Activated CD4-positive, alpha-beta T cell treated with anti-CD3 and anti-CD28 coated beads, Interleukin-10, Interleukin-2, amounts not matched to agents 100 ng/mL and 50 ng/mL, durations not matched to agents 16 hours and 8 hours (primary cell): Measurements from ENCODE around the gene ZSWIM6.
"Not testable (repeated sequence)": the region's sequence is repeated elsewhere in the genome, so short reads cannot be mapped to it uniquely, and the experiment has no call there.

Experiments
- DNase-seq: peaks from one replicate; pipeline ENCODE4 v3.0.0-alpha.2; 2020

Gene ZSWIM6

DNA sequence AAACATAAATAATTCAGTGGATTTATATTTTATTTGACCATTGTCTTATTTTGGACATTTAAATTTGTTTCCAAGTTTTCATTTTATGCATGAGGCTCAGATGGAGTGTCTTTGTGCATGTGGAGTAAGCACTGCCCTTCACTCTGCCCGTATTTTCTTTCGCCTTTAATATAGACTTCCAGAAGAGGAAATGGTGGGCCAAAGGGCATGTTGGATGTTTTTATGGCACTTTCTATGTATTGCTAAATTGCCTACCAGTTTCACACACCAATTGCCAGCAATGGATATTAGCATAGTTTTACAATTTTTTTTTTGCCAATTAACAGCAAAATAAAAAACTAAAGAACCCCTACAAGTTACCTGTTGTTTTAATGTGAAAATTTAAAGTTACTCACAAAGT lies 38.4 kb downstream of the ZSWIM6 start:
- DNase-seq = no peak

DNA sequence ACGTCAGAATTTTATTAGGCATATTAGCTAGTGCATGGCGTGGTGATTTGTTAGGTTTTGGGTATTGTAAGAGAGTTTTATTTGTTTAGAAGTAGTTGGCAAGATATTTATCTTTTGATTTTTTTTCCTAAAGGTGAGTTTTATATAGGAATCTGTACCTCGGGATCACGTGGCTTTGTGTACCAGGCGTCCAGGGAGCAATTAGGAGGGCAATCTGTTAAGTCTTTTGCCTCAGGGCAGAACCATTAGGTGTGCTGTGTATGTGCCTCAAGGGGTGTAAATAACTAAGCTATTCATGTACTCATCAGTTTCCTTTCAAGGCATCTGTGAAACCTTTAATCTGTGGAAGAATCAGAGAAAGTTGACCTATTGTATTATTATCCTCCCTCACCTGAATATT lies 39.4 kb downstream of the ZSWIM6 start:
- no peak for DNase-seq

DNA sequence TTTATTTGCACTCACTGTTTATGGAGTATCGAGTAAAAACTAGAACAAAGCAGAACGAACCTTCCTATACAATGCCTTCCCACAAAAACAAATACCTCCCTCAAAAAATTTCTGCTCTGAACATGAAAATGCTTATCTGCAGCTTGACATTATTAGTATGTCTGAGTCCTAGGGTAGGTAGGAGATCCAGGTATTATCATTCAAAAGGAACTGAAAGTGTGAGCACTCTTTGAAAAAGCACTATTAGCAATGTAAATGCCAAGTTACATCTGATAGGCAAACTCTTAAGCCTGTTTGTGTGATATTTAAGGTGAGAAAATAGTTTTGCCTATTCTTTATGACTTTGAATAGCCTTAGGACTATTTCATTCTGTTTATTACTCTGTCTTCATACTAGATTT lies 47.6 kb downstream of the ZSWIM6 start:
- DNase-seq = no peak

DNA sequence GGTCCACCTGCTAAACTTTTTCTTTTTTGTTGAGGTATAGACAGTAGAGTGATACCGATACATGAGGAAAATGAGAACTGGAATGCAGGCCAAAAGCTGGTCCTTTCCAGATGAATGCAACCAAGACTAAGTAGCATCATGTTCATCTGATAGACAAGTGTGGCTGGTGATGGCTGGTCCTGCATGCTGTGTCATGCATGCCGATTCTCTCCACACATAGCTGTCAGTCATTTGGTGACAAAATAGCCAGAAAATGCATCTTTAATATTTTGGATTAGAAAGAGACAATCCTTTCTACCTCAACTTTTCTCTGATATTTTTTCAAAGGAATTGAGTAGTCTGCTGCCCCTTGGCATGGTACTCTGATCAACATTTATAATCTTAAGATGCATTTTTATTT lies 49.9 kb downstream of the ZSWIM6 start:
- DNase-seq = no peak

DNA sequence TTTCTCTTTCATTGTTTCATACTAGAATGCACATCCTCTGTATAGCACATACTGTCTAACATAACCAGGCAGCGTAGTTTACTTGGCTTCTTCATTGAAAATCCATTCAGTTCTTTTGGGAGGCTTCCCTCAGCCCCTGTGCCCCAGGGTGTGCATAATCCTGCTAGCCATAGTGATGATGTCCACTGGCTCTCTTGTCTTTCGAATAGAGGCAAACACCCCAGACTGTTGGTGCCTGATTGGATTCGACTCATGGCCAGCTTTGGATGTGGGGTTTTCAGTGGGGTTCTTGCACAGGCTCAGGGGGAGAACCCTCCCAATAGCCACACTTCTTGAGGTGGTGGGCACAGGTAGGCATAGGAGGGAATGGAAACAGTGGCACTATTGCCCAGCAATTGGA lies 53.6 kb downstream of the ZSWIM6 start:
- DNase-seq = no peak

DNA sequence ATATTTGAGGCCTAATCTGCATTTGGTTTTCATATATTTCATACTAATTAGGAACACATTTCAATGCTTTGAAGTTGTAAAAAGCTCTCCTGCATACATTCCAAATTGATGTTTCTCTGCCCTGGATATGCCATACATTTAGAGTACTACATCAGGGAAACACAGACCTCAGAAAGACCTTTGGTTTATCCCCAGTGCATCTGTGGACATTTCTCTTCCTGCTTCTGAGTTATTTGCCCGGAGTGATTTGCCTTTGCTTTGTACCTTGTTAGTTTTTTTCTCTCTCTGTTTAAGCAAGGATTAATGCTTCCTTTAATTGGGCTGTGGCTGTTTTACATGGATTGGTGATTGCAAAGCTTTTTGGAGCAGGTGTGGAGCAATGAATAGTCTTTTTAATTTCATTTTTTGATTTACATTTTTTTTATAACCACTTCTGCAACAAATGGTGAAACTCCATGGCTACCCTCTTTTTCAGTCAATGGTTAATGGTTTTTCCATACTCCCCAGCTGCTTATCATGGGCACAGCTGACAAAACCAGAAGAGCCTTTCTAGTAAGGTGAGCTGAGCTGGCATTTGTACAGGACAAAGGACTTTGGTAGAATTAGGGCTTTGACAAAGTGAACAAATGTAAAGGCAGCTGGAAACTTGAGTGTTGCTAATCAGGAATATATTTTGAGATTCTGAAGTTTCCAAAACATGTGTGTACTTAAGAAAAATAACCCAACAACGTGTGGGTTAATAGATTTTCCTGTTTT lies 54.2 kb downstream of the ZSWIM6 start:
- no peak for DNase-seq

DNA sequence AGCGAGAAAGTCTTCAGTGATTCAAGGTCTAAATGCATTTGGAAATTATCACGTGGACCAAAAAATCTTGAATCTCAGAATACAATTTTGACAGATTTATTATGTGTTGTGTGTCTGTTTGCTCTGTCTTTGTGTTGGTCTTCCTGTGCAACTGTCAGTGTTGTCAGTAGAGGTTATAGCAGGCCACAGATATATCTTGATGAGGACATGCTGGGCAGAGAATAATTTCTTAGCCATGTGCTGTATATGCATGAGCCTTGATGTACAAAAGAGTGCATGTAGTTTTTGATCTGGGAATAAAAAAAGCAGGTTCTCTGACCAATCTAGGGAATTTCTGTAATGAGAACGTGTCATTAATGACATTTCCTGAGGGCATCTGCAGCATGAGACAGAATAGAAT lies 57.6 kb downstream of the ZSWIM6 start:
- no peak for DNase-seq

DNA sequence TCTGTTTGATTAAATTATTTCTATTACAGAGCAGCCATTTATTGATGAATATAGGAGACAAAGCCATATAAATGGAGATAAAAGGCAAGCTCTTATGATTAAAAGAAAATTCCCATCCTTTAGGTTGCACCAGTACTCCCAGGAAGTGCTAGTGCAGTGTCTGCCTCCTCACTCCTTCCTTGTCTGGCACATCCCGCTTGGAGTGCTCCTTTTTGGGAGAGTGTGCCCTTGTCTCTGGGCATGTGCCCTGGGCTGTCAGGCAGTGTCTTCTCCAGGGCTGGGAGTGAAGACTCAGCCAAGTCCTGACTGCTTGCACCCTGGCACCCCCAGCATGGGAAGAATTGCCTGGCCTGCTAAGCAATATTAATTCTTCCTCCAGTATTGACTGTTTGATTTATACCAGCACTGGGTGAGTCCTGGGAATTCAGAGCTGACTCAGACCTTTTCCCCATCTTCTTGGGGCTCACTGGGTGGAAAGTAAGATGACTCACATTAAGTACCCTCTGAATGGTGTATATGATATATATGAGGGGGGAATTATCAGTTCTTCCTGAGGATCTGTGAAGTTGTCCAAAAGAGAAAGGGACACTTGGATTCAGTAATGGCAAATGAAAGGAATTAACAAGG lies 62.1 kb downstream of the ZSWIM6 start:
- DNase-seq = no peak

DNA sequence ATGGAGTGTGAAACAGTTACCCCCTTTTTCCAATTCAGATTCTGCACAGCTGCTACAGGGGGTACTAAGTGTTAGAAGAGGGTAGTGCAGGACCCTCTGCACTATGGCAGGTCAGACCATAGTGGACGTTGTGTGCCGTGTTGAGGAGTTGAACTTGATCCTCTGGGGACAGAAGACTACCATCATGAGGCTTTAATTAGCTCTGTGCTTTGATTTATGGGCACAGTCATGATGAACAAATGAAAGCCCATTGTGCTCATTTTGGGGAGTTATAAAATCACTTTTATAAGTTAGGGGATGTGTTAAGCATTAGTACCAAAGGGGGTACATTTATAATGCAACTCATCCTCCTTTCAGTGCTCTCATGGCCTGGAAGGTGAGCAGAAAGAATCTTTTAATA lies 62.7 kb downstream of the ZSWIM6 start:
- DNase-seq = no peak

DNA sequence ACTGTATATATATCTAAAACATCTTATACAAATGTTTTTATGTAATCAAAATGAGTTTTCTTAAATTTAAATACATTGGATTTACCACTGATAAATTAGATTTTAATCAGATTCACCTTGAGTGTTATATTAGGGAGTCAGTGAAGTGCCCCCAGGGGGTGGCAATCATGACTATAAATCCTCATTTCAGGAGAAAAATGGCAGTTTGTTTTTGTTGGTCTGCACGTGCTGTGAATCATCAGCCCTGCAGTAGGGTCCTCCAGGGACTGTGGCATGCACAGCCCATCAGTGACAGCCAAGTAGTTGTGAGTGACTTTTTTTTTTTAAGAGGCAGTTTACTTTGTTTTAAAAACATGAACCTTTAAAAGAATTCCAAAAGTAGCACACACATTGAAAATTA lies 65.2 kb downstream of the ZSWIM6 start:
- no peak for DNase-seq

DNA sequence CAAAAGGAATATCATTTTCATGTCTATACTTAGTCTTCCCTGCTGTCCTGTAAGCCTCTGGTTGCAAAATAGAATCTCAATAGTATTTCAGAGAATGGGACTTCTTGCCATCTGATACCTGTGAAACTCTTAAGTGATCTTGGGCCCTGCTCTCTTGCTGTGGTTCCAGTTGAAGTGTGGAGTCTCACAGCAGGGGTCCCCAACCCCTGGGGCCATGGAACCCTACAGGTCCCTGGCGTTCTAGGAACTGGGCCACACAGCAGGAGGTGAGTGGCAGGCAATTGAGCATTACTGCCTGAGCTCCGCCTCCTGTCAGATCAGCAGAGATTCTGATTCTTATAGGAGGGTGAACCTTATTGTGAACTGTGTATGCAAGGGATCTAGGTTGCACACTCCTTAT lies 65.9 kb downstream of the ZSWIM6 start:
- DNase-seq = no peak

DNA sequence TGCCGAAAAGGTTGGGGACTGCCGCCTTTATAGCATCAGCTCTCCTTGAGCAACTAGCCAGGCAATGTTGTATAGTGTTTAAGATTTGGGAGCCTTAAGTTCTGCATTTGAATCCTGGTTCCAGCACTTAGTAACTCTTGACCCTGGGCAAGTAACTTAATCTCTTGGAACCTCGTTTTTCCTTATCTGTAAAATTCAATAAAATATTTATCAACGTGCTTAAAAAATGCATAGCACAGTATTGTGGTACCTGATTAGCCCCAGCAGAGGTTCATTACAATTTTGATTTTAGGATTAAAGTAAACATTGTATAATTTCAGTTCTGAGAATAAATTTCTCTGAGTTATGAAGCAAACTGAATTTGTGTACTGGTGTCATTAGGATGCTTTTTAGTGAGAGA lies 66.4 kb downstream of the ZSWIM6 start:
- no peak for DNase-seq

DNA sequence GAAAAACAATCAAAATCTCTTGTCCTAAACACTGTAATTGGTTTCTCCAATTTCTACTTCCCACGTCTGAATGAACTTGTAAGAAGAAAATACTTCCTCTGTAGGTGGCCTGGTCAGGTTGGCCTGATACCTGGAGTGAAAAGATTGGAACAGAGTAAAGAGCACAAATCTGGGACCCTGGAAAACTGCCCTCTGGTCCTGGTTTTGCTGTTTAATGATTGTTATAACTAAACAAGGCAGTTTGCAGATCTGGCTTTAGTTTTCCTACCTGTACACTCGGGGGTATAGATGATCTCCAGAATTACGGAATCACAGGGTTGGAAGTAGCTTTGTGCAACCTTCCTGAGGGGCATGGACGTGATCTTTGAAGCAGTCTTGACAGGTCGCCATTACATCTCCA lies 67.6 kb downstream of the ZSWIM6 start:
- no peak for DNase-seq

DNA sequence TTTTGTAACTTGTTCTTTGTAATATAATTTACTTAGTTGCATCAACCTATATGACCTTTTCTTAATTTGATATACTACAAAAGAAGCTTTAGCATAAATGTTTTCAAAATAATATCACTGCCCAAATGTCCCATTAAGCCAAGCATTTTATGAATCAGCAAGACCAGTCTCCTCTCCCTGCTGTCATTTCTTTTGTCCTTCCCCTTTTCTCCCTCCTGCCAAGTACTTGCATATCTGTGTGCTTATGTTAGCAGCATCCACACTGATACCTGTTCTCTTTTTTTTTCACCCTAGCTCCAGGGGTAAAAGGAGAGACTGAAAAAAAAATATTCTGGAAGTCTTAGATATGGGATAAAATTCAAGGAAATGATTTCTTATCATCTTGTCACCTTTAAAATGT lies 69.7 kb downstream of the ZSWIM6 start:
- DNase-seq = no peak

DNA sequence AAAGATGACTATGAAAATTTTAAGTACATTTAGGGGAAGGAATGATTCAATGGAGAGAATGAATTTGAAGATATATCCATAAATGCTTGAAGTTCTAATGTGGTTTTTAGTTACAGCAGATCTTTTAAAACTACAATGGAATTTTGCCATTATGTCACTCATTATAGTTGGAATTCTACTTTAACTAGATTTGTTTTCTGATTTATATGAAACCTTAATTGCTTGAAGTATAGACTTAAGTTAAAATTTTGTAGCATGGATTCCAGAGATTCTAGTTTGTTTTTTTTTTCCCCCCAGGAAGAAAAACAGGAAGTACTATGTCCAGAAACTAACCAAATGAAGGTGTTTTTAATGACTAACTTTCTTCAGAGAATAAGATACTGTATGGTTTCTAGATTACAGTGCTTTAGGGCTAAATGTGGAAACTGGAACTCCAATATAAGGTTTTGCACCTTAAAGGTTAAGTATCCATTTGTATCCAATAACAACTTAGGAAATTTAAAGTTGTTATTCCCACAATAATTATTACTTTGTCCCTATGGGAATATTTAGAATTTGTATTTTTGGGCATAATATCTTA lies 70.3 kb downstream of the ZSWIM6 start:
- no peak for DNase-seq

DNA sequence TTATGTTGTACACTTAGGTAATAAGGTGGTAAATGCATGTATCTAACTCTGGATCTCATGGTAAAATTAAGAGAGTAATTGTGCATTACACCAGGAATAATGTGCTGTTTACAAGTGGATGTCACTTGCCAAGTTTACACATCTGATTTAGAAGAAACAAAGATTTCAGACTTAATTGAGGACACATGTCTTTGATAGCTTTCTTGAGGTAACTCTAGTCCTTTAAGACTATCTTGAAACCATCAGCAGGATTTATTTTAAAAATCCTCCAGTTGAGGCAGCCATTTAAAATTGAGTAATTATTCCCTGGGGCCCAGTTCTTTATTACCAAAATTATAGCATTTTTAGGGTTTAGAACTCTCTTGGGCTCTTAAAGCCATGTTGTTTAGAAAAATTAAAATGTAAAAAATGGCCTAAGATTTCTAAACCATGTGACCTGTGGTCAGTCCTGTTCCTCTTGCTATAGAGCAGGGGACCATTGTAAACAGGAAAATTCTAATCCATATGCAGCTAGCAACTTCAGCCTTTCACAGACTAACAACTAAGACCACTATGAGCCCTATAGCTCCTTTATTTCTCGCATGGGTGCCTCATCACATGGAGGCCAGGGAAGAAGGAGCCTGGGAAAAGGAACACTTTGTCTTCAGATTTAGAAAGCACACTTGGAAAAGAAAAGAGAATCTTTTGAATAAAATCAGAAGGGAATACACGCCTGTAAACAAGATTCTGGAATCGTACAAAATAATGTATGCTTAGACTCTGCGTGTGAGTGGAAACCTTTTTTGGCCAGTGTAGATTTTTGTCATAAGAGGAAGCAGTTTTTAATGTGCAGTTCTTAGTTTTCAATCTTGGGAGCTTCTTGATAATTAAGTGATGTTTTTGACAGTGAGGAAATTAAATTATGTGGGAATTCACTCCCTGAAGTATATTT lies 71.2 kb downstream of the ZSWIM6 start:
- no peak for DNase-seq

DNA sequence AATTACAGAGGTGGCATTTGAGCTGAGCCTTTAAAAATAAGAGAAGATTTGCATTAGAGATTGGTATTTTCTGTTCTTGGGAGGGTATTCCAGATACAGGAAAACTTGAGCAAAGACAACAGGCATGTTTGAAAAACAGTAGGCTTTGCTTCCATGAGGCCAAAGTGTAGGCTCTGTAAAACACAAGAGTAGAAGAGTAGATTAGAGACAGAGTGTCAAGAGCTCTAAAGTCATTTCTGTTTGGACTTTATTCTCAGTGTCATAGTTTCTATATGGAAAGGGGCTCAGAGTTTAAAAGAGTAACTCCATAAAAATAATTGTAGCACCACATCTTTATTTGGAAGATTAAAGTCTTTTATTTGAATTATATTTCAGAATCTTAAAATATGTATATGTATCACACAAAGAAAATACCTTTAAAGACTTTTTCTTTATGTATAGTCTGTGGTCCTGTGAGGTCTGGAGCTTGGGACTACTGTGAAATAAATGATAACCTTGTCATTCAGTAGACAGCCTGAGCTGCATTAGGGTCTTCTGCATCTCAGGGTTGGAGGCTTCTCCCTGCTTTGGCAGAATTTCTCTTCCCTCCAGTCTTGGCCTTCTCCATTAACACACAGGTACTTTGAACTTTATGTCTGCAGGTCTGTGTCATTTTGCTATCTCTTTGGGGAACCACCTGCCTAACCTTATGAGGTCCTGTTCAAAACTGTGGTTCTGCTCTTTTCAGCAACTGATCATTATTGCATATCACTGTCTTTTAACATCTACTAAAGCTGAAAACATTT lies 73.6 kb downstream of the ZSWIM6 start:
- no peak for DNase-seq

DNA sequence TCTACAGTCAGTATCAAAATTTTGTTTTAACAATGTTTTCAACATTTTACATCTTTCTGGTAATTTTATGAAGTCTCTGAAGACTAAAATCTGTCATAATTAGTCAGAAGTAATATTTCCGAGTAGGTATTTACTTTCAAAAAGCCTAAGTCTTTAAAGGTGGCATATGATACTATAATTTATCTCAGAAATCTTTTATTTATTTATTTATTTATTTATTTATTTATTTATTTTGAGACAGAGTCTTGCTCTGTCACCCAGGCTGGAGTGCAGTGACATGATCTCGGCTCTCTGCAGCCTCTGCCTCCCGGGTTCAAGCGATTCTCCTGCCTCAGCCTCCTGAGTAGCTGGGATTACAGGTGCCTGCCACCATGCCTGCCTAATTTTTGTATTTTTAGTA lies 74.4 kb downstream of the ZSWIM6 start:
- DNase-seq = not testable (repeated sequence)

DNA sequence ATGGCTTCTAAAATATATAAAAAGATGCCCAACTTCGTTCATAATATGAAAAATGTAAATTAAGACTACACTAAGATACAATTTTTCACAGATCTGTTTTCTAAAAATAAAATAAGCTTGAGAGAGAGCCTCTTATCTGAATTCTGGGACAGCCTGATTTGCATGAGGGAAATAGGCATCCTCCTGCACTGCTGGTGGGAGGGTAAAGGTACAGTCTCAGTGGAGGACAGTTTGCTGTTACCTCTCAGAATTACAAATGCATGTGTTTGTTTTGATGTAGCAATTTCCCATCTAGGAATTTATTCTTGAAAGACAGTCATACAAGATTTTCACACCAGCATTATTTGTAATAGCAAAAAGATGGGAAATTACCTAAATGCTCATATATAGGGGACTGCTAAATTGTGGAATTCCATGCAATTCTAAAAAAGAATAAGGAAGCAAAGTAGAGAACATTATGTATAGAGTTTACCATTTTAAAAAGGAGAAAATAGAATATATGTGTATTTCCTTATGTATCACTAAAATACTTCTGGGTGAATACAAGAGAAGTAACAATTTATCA lies 75.7 kb downstream of the ZSWIM6 start:
- DNase-seq = no peak

DNA sequence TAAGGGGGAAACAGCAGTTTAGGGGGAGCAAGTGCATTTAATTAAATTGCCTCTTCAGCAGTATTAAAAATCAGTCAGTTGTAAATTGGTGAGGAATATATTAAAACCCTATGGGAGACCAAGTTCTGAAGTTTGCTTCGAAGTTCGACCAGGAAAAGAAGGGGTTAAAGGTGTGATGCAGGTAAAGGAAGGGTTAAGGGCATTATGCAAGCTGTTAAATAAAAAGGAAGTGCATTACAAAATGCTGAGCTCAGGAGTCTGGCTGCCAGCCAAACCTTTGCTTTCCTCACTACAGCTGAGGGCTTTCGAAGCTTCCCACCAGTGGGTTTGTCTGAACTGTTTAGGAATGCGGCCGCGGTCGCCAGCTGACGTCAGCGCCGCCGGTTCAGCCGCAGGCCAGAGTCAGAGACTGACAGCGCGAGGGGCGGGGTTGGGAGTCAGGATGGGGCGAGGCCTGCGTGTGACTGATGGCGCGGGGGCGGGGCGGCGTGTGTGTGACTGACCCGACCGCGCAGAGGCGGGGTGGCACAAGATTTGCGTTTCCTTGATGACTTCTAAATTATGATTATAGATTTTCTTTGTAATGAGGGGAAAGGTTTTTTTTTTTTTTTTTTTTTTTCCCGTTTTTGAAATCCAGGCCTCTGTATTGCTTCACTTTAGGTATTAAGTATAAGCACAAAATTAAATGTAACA lies 76.6 kb downstream of the ZSWIM6 start:
- peak; percentile 93 for DNase-seq

DNA sequence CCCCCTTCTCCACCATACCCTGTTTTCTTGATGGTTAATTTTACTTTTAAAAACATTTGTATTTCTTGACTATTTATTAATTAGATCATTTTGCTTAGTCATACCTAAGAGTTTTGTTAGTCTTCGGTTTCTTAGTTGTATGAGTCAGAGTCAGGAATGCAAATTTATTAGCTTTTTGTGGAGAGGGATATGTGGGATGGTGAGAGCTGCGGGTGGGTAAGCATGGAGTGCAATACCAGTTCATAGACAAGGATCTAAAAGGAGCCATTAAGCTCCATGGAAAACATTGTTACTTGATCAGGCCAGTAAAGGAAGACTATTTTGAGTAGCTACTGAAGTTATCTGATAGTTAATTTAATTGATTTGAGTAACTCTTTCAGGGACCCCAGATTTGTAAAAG lies 77.5 kb downstream of the ZSWIM6 start:
- DNase-seq = no peak

DNA sequence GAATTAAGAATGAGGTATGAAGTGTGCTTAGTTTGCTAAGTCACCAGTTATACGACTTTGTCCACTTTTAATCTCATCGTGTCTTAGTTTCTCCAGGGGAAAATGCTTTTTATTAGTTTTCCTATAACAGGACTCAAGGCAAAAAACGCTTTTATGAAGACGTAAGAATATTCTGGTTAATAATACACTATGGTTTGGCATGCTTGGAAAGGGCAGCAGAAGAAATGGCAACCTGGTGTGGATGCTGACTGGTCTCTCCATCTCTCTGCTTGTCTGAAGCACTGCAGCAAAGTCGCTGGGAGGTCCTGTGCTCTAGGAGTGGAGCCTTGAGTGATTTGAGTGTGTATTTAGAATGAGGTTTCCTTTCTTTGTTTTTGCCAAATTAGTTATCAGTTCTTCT lies 78.8 kb downstream of the ZSWIM6 start:
- no peak for DNase-seq
